ENCODE data around the gene TMEM151B.

The TMEM151B gene

DNA sequence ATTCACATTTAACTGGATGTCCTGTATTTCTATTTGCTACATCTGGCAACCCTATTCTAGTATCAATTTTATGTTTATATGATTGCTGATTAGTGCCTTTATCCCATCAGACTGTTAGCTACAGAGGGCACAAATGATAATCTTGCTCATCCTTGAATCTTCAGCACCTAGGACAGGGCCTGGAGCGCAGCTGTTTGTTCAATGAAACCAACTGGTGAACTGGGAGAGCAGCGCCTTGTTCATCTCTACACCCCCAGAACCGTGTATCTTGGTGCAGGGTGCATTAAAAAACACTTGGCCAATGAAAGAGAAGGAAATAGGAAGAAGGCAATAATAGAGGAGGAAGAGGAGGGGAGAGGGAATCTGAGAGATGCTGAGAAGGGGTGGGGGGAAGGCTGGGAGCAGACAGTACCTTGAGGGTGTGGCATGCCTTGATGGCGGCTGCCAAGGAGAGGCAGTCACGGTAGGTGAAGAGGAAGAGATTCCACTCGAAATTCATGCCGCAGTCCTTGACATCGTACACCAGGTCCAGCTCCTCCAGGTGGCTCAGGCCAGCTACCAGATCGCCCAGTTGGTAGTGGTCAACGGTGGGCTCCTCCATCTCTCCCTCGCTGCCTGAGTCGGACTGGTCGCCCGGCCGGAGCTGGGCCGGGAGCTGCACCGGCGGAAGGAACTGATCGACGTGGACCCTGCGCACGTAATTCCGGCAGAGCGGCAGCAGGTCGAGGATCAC, 15.5 kb downstream of the TMEM151B start:
- no peak for DNase-seq

DNA sequence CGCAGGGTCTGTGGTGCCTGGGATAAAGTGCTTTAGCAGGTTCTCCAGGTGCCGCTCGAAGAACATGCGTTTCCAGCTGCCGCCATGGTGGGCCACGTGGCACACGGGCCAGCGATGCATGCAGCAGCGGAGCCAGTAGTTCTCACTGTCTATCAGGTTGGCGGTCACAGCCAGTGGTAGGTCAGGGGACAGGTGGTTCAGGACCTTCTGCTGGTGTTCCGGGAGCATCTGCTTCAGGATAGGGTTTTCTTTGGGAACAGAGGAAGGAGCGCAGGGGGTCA, 16.0 kb downstream of the TMEM151B start:
- no peak for DNase-seq

DNA sequence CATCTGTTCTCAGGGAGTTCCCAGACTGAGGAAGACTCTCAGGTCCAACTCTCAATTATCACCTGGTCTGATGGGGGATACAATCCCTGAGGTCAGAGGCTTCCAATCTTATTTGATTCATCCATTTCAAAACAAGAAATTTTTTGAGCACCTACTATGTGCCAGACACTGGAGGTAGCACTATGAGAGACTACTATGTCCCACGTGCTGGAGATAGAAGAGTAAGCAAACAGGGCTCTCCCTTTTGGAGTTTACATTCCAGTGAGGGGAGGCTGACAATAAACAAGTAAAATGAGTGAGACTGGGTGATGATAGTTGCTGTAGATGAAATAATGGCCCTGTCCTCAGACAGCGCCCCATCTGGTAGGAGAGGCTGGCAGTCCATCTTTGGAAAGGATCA, 16.5 kb downstream of the TMEM151B start:
- DNase-seq = no peak

DNA sequence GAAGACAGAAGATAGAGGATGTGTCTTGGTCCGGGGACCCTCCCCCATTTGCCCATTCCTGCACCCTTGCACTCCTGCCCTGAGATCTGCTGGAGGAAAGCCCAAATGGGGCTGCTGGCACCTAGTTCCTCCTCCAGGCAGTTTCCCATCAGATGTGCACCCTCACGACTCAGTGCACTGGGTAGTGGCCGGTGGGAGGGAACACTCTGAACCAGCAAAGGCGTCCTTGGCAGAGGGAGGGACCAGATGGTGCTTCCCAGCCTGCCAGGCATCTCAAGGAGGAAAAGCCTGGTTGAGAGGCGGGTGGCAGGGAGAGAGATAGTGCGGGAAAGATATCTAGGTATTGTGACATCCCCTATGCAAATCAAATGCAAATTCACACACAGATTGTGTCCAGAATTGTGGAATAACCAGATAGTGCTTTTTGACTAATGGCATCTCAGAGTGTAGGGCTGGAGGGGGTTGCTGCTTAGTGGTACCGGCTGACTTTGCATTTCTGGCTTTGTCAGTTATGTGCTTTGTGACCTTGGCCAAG, 19.5 kb downstream of the TMEM151B start:
- DNase-seq = no peak

DNA sequence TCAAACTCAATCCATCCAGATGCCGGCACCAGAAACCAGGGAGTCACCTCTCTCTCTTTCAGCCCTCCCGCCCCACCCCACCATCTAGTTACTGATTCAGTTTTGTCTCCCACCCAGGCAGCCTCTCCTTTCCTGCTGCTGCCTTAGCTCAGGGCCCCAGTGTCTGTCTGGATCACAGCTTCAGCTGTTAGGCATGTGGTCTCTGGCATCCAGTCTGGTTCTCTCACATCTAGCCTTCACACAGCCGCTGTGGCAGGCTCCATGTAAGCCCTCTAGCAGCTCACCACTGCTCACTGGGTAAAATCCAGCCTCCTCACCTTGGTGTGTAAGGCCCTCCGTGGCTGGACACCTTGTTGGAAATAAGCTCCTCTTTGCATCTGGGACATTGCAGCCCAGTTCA, 21.6 kb downstream of the TMEM151B start:
- DNase-seq = no peak

DNA sequence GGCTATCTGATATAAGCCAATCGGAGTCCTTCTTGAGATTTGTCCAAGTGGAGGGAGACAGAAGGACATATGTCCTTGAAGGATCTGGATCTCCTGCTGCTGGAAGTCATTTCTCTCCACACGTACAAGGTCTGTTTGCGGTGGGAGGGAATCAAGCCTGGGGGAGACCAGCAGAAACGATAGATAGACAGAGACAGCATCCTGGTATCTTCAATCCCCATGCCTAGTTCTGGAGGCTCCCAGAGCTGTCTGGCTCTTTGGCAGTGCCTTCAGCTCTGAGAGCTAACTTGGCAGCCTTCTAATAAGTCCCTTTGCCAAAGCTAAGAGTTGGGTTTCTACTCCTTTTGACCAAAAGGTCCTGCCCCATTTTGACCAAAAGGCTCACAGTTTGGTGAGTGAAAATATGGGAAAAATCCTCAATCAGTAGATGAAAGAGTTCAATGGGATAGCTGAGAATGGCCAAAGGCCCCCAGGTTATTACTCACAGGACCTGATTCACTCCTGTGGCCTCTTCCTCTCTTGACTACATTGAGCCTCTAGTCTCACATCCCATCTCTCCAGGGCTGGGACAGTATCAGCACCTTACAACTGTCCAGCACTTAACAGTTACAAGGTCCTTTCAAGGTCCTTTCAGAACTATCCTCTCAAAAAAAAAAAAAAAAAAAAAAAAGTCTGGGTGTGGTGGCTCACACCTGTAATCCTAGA, 22.6 kb downstream of the TMEM151B start:
- DNase-seq = no peak

DNA sequence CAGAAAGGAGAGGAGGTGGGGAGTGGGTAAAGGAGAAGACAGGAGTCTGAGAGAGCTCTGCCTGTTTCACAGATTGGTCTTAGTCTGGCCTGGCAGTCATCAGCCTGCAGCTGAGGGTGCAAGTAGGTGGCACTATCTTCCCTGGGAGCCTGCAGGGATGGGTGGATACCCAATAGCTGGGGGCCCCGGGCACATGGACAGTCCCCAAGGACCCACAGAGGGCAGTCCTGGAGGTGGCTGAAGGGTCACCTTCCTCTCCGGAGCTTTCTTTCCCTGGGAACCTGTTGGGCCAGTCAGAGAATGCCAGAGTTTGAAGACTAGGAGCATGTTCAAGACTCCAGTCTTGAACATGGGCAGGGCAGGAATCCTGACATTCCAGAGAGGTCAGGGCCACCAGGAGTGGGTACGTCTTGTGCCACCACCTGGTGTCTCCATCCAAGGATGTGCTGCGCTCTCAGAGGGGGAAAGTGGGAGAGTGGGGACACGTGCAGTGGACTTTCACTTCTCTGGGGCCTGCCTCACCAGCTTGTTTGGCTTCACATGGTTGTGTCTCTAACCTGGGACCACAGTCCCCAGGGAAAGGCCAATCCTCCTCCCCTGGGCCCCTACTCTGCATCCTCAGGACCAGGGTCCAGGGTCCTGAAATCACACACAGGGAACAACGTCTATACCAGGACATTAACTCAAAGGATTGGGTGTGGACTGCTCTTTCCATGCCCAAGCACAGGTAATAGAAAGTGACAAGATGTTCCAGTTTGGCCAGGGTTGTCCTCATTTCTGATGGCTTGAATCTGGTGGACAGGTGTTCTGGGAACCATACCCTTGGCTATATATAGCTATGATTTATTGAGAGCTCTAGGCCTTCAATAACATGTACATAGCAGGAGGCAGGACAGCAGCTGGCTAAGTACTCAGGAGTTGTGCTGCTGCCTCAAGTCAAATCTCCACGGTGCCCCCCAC, 24.9 kb downstream of the TMEM151B start:
- no peak for DNase-seq

DNA sequence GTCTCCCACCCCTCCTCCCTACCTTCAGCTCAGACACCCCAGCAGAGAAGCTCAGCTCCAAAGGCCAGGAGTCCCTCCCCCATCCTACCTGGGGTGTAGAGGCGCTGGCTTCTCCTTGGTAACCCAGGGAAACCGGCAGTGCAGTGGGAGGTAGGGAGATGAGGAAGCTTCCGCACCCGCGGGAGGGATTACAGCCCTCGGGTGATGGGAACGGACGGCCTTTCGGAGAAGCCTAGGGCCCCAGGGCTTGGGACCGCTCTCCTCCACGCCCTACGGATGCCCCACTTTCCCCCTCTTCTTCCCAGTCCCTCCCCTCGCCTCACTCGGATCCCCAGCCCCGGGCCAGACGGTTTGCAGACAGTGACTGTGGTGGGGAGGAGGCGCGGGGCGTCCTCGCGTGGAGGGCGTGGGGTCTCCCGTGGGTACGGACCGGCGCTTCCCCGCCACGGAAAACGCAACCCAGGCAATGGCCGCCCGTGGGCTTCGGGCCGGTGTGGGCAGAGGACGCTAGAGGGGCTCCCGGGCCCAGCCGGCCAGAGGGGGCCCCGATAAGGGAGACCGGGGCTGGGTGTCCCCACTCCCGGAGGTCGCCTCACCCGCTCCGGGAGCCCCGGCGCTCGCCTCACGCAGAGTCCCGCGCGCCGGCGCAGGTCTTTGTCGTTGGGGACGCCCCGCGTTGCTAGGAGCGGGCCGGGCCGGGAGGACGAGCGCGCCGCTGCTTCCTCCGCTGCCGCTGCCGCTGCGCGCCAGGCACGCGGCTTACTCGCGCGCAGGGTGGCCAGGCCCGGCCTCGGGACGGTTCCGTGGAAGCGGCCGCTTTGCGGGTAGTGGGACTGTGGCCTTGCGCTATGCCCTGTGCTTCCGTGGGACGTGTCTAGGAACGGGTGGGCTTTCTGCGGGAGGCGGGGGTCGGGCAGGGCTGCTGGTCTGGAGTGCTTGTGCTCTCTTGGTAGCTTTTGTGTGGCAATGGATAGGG, 27.1 kb downstream of the TMEM151B start:
- DNase-seq = peak; percentile 43

DNA sequence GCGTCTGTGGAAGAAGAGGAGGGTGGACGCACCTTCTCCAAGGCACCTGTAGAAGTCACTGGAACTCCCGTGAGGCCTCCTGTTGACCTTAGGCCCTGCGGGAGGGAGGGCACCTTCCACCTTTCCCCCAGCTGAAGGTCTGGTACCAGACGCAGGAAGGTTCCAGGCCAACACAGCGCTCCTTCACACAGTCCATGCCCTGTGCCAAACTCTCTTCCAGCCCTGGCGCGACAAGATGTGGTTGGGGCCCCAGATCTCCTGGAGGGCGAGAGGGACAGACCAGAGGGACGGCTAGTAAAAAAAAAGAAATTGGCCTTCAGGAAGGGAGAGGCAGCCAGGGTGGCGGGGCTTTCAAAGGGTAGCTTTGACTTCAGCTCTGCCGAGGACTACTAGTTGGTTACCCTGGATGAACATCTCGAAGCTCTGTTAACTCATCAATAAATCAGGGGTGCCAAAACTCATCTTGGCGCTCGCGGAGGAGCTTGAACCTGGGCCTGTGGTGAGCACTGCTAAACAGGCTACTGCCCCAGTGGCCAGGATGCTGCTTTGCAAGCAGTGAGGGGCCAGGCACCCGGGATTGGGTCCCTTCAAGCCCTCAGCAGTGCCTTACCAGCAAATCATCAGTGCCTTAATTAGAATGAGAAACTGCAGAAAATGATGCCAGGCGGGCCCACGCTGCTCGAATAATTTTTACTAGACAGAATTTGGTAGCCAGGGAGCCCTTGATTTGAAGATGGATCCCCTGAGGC, 28.0 kb downstream of the TMEM151B start:
- DNase-seq = no peak

DNA sequence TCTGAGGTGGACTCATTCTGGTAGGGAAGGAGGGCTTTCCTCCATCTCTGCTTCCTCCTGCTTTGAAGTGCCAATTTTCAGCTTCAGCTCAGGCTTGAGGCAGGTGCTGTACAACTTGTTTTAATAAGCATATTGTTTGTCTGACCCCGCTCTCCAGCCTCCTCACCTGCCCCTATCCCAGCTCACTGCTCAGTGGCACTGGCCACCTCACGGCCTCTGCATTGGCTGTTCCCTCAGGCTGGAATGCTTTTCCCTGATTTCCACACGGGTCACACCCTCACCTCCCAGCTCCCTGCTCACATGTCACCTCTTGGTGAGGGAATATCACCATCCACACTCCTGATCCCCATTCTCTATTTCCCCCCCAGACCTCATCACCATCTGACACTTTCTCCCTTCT, 28.6 kb downstream of the TMEM151B start:
- DNase-seq = no peak

DNA sequence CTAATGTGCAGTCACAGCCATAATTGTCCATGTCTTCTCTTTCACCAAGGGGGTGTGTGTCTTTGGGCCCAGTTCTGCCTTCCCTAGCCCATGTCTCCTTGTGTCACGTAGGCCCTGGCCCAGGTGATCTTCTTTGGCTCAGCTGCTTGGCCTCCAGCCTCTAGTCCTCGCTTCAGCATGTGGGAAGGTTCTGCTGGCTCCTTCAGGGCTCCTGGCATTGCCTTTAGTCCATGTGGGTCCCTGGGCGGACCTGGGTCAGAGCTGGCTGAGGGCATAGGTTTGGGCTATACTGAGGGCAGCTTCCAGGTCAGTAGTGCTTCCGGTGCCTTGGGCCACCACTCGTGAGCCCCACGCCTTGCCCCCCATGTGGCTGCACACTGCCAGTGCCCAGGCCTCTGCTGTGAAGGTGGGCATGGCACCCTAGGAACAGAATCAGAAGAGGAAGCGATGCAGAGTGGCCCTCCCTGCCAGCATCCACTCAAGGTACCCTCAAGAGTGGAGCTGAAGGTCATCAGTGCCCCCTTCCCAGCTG, 30.1 kb downstream of the TMEM151B start:
- DNase-seq = no peak

DNA sequence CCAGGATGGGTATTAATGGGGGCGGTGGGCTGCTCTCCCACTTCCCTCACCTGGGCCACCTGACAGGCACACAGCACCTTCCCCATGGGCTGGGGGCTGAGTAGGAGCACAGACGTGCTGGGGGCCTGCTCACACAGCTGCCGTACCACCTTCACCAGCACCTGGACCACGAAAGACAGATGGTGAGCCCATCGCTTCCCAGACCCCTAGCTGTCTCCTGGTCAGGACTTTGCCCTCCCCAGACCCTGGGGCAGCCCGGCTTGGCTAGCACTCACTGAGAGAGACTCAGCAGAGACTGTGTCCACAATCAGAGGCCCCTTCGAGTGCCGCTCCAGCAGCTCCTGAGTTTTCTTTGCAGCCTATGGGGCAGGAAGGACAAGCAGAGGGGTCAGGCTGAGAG, 30.9 kb downstream of the TMEM151B start:
- DNase-seq = no peak

DNA sequence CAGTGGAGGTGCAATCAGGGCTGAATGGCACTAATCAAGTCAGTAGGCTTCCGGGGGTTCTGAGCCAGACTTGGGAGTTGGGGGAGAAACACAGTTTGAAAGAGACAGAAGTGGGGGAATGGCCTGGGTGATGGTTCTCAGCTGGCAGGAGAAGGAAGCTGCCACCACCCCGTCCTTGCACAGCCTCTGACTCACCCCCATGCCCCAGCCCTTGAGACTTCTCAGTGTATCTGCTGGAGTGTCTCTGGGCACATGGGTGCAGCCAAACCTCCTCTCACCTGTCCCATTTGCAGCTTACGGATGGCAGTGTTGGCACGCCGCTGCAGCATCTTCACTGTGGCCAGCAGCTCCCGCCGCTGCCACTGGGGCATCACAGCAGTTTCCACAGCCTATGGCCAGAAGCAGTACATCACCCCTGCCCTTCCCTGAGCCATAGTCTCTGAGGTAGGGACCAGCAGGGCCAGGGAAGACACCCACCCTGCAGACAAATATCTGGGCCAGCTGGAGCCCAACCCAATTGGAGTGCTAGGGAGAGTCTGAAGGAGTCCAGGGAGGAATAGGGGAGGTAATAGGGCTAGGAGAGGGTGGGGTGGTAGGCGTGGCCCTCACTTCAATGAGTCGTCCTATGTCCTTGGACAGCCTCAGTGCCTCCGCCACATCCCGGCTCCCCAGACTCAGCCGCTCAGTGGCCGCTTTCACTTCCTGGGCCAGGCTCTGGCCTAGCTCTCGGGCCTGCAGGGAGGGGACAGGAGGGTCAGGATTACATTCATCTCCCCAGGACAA, 31.7 kb downstream of the TMEM151B start:
- no peak for DNase-seq

DNA sequence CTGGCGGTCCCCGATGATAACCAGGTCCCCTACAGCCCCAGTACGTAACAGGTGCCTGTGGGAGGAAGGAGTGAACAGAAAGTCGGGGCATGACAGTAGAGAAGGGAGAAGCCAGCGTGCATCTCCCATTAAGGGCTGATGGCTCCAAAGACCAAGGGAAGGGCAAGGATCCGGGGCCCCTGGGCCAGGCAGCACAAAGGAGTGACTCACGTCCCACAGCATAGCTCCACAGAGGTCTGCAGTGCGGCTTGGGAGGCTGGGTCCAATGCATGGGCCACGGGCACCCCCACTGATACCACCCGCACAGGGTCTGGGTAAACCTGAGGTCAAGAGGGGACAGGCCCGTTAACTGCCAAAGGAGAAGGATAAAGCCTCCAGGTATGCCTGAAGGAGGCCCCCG, 32.6 kb downstream of the TMEM151B start:
- DNase-seq = no peak

DNA sequence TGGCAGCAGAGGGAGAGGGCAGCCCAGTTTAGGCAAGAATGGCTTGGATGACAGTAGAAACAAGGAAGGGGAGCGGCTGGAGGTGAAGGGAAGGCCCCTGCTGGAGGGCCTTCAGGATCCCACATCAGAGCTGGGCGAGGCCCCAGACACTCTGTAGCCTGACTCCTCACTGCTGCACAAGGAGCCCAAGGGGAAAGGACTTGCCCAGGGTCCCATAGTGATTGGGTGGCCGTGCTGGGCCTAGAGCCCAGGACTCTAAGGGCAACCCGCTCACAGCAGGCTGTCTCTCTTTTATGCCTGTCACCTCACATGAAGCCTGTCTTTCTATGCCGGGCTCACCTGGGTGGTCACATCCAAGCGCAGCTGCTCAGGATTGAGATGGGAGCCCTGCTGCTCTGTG, 33.6 kb downstream of the TMEM151B start:
- DNase-seq = no peak

DNA sequence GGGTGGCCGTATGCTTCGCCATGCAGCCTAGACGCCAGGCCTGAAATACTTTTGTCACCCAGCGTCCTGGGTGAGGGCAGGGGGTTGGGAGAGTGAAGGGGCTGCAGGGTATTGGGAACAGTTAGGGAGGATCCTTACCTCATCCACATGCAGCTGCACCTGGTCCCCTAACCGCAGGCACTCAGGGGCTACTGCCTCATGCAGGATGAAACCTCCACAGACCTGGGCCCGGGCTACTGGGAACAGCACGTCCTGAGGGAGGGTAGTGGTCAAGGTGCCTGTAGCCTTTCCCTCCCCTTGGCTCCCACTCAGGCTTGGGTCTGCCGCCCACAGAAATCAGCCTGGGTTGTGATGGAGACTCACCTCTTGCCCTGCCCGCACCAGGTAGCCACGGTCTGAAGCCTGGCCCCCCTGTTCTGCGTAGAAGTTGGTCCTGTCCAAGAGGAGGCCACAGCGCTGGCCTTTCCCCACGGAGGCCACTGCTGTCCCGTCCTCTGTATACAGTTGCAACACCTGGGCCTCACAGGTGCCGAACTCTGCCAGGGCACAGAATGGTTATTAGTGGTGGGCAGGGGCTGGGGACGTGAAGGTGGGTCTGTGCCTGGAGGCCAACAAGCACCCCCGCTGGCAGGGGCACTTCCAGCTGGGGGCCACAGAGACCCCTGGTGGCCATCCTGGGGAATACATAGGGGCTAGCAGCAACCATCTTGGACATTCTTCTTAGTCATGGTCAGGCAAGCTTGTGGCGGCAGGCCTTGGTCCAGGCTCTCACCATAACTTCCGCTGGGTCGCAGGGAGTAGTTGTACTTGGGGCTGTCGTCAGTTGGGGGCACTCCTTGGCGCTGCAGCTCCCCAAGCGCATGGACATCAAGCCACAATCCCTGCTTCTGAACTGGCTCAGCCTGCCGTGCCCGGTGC, 34.3 kb downstream of the TMEM151B start:
- DNase-seq = peak; percentile 42

DNA sequence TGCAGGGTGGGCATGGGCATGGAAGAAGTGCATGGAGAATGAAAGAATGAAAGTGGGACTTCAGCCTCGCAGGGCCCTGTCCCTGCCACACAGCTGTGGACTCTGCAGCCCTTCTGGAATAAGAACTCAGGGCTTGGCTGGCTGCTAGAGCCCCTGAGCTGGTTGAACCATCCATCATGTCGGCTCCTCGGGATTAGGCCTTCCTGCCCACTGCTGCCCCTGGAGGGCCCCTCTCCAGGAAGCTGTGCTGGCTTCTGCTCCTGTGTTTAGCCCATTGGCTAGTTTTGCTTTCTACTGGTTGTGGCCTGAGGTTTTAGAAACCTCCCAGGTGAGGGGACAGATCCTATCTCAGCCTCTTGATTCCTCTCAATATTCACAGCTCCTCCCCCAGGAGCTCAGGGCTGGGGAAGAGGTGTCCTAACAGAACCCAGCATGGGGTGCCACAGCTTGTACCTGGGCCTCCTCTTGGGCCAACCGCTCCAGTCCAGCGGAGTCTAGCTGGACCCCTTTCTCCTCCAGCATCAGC, 35.0 kb downstream of the TMEM151B start:
- DNase-seq = no peak

DNA sequence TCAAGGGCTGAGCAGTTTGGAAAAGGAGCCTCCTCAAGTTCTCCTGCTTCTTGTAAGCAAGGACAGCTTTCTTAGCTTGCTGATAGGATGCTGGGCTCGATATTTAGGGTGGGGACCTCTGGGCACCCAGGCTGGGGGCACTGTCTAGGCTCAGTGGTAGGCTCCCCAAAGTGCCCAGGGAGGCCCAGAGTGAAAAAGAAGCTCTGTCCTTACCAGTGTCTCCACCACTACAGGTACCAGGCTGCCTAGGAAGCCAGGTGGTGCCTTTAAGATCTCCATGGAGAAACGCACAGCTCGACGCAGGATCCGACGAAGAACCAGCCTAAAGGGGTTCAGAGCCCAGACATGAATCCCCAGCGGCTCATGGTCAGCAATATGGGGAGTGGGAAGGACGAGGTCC, 36.5 kb downstream of the TMEM151B start:
- no peak for DNase-seq

DNA sequence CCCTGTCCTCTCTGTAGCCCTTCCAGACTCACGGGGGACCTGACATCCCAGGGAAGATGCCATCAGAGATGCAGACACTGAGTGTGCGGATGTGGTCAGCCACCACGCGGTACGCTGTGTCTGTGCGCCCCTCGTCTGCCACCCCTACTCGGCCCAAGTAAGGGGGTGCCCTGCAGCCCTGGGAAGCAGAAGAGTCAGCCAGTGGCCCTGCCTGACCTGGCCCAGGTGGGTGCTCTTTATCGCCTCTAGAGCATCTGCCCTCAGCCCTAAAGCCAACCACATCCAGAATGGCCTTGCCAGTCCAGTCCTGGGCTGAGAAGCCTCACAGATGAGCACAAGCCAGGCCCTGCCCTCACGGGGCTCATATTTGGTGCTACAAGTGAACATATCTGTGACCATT, 37.0 kb downstream of the TMEM151B start:
- no peak for DNase-seq
